HepG2 (cell line): ENCODE data around the gene USP38.

Experiments
- ATF1 ChIP-seq: IDR thresholded peaks from 2 replicates; pipeline ENCODE4 v1.6.1; 2016; ENCODE audit warnings: mild to moderate bottlenecking, control low read depth
- CTCF ChIP-seq: sonication (generic); formaldehyde crosslinking; IDR thresholded peaks from 2 replicates; pipeline ENCODE4 v1.5.0; 2020; ENCODE audit warnings: mild to moderate bottlenecking, missing genetic modification reagents, moderate library complexity
- HOXA5 ChIP-seq: sonication (generic); formaldehyde crosslinking; IDR thresholded peaks from 2 replicates; pipeline ENCODE4 v1.4.0; 2020; ENCODE audit warnings: missing genetic modification reagents
- ZFP36L2 ChIP-seq: sonication (generic); formaldehyde crosslinking; IDR thresholded peaks from 2 replicates; pipeline ENCODE4 v1.4.0; 2020; ENCODE audit warnings: missing genetic modification reagents
- ZNF224 ChIP-seq: sonication (generic); formaldehyde crosslinking; IDR thresholded peaks from 2 replicates; pipeline ENCODE4 v1.5.0; 2020; ENCODE audit warnings: mild to moderate bottlenecking, missing genetic modification reagents
- ZNF274 ChIP-seq: sonication (generic); formaldehyde crosslinking; IDR thresholded peaks from 2 replicates; pipeline ENCODE4 v1.5.1; 2020; ENCODE audit warnings: mild to moderate bottlenecking, missing genetic modification reagents

- no peak for TF ChIP-seq CTCF
- no peak for TF ChIP-seq ZNF274 (CRISPR knock-in tag)
- TF ChIP-seq HOXA5 (CRISPR knock-in tag): no peak
- no peak for TF ChIP-seq ZFP36L2 (CRISPR knock-in tag)
- TF ChIP-seq ATF1 (CRISPR knock-in tag): no peak
- no peak for TF ChIP-seq ZNF224
These were observed 58.3 kb downstream of the USP38 start for GRCh38 chr4:143243041-143243440.
